NCI-H1694 treated with DMSO at 0.1 percent for 48 hours (cell line): ENCODE data around the gene TCTN1.
A peak's percentile ranks its signal among the peaks of the same experiment; 100 is the strongest.

Source experiments
- DNase-seq: peaks from one replicate; lab custom pipeline; 2025; lab: John Stamatoyannopoulos, UW

Gene TCTN1

GRCh38 chr12:110680032-110680431 lies 66.1 kb downstream of the TCTN1 start:
- DNase-seq: no peak

DNA sequence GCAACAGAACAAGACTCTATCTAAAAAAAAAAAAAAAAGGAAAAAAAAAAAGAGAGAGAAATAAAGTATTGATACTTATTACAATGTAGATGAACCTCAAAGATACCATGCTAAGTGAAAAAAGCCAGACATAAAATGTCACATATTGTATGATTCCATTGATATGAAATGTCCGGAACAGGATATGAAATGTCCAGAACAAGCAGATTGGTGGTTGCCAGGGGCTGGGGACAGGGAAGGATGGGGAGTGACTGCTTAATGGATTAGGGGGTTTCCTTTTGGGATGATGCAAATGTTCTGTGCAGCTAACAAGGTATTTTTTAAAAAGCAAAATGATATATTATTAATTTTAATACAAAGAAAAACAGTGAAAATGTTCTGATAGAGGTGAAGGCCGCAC lies 70.0 kb downstream of the TCTN1 start:
- DNase-seq: no peak

DNA sequence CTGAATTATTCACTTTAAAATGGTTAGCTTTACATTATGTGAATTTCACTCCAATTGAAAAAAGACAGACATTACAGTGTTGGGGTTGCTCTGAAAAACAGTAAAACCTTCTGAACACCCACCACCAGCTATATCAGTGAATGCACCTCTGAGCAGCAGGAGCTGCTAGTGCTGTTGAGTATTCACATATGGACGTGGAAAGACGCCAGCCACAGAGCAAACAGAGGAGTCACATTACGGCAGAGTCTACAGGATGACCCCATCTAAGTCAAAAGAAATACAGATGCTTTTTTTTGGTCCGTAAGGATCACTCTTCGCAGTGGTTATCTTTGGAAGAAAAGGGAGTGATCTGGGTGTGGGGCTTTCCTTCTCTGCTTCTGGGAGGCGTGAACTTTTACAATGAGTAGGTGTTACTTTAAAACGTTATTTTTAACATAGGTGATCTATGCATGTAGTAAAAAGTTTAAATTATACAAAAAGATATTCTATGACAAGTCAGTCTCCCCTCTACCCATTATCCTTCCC lies 70.4 kb downstream of the TCTN1 start:
- peak; percentile 35 for DNase-seq

DNA sequence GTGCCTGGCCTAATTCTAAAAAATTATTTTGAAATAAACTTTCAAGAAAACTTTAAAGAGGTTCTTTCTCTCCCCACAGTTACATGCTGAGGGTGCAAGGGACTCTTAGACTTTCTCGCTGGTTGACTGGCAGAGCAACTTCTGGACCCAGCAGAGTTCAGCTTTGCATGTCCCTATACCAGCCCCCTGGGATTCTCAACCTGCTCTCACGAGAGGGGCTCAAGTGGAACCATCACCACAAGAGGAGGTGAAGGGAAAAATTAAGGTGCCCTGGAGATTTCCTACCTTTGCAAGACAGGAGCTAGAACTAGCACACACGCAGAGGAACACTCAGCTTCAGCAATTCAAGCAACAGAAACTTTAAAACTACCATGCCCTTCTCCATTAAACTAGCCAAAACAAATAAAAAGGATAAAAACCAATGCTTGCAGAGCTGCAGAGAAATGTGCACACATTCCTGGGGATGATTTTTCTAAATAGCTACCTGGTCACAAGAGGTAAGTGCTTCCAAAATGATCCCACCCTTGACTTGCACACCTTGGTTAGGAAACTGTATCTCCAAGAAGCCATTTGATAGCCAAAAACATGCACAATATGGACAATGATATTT lies 72.5 kb downstream of the TCTN1 start:
- DNase-seq: no peak

DNA sequence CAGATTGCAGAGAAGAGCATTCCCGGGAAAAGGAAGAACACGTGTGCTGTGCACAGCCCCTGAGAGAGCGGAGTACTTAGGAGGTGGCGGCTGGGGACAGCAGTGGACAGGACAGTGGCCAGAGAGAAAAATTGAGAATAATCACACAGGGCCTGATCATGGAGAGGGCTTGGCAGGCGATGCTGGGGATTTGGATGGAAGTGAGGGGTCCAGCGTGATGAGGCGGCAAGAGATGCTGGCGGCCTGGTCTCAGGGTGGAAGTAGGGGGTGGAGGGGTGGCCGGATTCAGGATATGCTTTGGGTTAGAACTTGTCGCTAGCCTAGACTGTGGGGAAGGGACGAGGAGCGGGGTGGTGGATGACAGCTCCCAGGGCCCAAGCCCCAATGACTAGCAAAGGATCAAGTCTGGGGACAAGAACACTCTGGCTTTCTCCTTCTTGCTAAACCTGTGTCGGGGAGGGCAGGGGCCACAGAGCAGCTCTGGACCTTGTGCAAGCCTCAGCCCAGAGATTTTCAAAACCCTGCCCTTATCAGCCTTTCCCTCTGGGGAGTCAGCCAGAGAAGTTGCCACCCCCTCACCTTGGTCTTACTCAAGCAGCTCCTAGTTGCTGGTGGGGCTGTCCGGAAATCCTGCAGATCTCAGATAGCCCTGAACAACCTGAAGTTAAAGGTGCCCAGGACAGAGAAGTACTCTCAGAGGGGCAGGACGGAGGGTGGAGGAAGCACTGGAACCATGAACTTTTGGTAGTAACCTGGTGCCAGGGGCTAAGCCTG lies 73.7 kb downstream of the TCTN1 start:
- no peak for DNase-seq

DNA sequence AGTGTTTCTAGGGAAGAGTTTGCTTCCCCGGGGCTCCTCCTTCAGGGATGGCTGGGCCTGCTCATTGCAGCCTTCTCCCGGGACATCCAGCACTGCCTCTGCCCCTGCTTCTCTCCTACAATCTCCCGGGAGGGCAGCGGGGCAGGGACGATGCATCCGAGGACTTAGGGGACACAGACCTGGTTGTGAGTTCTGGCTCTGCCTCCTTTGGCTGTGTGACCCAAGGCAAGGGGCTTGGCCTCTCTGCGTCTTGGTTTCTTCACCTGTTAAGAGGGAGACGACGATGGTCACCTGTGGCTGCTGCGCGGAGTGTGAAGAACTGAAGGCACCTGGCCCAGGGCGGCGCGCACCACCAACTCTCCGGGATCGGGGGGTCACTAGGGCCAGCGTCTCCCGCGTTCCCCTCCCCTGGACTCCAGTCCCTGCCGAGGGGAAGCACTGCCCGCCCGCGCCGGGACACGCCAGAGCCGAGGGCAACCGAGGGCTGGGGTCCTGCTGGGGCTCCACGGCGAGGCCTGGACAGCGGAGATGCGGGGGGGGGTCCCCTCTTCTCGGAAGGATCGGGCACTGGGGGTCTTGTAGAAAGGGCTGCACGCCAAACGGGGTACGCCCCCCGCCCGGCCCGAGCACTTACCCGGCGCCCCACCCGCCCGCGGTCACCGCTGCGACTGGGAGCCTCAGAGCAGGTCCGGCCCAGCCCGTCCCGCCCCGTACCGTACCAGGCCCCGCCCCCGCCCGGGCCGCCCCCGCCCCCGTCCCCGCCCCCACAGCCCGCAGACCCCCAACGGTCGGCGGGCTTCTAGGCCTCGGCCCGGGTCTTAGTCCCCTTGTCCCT lies 74.7 kb downstream of the TCTN1 start, which contains the start of gene HVCN1:
Gene HVCN1, minus strand, starts transcription at position 670 of the 835 bp plus-strand sequence. CDS start 5,870 bp downstream, outside the sequence.
- DNase-seq: no peak

DNA sequence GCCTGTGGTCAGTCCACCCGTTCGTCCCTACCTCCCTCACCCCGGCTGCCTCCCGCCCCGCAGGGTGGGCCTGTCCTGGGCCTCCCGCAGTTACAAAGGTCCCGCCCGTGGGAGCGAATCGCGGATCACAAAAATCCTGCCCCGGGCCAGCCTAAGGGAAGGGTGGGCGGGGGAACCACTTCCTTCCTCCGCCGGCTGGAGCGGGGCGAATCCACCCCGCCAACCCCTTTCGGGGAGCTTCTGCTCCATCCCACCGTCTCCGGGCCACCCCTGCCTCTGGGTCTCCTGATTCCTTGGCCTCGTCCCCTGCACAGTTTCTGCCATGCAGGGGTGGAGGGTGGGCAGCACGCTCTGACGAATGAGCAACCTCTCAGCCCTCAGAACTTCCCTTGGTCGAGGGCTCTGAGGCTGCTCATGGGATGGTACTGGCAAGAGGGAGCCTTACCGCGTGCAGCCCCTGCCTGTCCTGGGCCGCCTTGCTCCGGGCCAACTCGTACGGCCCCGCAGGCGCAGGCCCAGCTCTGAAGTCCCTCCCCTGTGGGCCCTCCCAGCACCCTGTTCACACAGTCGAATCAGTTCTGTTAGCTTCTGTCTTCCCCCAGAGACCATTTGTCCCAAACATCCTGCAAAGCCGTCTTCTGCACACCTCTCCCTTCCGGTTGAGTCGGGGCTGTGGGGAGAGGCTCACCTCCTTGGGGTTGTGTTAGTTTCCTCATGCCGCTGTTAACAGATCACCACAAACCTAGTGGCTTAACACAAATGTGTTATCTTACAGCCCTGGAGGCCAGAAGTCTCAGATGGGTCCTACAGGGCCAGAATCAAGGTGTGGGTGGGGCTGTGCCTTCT lies 75.6 kb downstream of the TCTN1 start:
- no peak for DNase-seq

DNA sequence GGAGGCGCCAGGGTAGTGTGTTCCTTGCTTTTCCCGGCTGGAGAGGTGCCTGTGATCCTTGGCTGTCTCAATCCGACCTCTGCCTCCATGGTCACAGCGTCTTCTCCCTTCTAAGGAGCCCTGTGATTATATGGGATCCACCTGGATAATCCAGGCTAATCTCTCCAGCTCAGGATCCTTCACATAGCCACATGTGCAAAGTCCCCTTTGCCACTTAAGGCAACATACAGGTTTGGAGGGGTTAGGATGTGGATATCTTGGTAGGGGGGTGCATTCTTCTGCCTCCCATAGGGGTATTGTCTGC lies 76.2 kb downstream of the TCTN1 start:
- no peak for DNase-seq

DNA sequence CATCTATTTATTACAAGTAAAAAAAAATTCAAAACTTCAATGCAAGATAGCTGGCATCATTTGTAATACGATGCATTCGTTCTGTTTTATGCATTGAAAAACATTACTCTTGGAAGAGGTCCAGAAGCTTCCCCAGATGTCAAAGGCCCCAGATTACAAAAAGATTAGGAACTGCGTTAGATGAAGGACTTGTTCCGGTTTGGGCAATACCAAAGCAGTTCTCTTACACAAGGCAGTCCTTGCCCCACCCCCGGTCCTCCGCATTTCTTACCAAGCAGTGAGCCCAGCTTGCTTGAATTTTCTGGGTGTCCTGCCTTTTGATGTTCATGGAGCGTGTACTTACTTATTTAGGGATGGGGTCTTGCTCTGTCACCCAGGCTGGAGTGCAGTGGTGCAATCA lies 79.8 kb downstream of the TCTN1 start:
- DNase-seq: no peak

DNA sequence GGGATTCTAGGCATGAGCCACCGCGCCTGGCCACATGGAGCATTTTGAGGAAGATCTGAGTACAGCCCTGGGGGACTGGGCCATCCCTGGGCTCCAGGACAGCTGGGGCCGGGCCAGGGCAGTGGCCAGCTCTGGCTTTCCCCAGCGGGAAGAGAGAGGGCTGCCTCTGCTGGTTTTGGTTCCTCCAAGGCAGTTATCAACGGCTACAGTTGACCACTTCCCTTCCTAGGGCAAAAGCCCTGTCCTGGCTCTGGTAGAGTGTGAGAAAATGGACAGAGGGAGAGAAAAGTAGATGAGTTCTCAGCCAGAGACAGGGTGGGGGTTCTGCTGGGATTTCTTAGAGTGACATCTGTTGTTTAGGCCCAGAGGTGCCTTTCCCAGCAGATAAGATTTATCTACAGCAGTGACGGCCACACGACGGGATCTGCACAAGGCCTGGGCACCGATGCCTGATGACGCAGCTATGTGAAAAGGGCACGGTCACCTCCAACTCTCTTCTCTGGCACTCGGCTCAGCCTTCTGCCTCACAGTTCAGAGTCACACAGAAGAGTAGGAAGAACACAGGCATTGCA lies 80.5 kb downstream of the TCTN1 start:
- DNase-seq: no peak

- no peak for DNase-seq
Measured at GRCh38 chr12:110696283-110696682, 82.4 kb downstream of the TCTN1 start.

- no peak for DNase-seq
Measured at GRCh38 chr12:110697236-110697635, 83.3 kb downstream of the TCTN1 start.

DNA sequence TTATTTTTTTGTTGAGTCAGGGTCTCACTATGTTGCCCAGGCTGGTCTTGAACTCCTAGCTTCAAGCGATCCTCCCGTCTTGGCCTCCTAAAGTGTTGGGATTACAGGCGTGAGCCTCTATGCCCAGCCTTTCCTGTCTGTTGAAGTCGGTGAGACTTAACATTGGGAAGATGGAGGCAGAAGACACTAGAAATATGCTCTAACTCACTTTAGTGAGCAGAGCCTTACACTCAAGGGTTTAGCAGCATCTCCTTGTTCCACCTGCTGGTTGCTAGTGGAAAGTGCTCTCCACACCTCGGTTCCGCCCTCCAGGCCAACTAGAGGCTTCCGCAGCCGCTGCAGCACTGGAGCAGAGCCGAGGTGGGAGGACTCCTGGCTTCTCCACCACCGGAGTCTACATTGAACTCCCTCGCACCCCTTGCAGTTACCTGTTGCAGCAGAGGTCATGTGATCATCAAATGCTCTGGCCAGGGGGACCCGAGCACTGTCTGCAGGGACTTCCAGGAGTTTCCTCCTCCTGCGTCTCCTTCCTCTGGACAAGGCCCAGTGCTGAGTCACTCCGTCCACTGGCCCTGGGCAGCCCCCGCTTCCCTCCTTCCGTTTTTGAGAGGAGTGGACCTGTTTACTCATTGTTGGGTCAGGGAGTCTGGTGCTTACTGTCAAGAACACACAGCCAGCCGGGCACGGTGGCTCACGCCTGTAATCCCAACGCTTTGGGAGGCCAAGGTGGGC lies 84.4 kb downstream of the TCTN1 start:
- DNase-seq: peak; percentile 37
